ENCODE measurements around the gene OR1G1. TPM values are rescaled to one million over a fixed set of nuclear protein-coding genes. Genes with fewer than 3 reads are reported as not detected.
"Not testable (repeated sequence)": the region's sequence is repeated elsewhere in the genome, so short reads cannot be mapped to it uniquely, and the experiment has no call there.

The OR1G1 gene
- polyA plus RNA-seq, 1 donor (not counting 4 experiments of a cell fraction or from before 2014, with no cell fraction given), result not detected

- Histone ChIP-seq H3K4me1 (ENCODE audit: control insufficient read depth, extremely low read depth, insufficient read depth, low read length) (no peaks in the 10 kb centered on the region), H3K79me2 (ENCODE audit: control insufficient read depth, insufficient read depth, low read length) (no peaks in the 10 kb centered on the region), H3K4me2 (ENCODE audit: control insufficient read depth, extremely low read depth, insufficient read depth, low read depth, low read length) (no peak overlapping the region), H3K27ac (ENCODE audit: control insufficient read depth, insufficient read depth, low read length) (no peak overlapping the region), H3K27me3 (ENCODE audit: control insufficient read depth, extremely low read depth, insufficient read depth, low read length) (no peaks in the 10 kb centered on the region), H3K4me3 (ENCODE audit: control insufficient read depth in 2 of 3, extremely low read depth in 1 of 3, insufficient read depth in 2 of 3, low read depth in 1 of 3, low read length in 3 of 3) (no peak overlapping the region), H3K9me1 (ENCODE audit: control insufficient read depth, extremely low read depth, insufficient read depth, low read length) (no peaks in the 10 kb centered on the region), H2AFZ (ENCODE audit: control insufficient read depth, low read length) (no peak overlapping the region), H3K9me3 (ENCODE audit: control insufficient read depth, low read depth, low read length) (no peaks in the 10 kb centered on the region), H4K20me1 (ENCODE audit: control insufficient read depth, extremely low read depth, insufficient read depth, low read length) (no peaks in the 10 kb centered on the region), H3K9ac (ENCODE audit: control insufficient read depth, extremely low read depth, insufficient read depth, low read length) (no peak overlapping the region), H3K36me3 (ENCODE audit: control insufficient read depth in 2 of 2, extremely low read depth in 1 of 2, insufficient read depth in 2 of 2, low read length in 2 of 2) (no peaks in the 10 kb centered on the region)
- DNase-seq (ENCODE audit: low read depth, low spot score) (no peak), FAIRE-seq (no peak)
- dilution Hi-C loops (cut with MboI; ENCODE audit: extremely low pct_ligation_motif_present, low sequenced_read_pairs), result no loop called here
- TF ChIP-seq EZH2 (IDR thresholded peaks at IDR 0.05; ENCODE audit: low read length) (no peak), CTCF (optimal IDR thresholded peaks at IDR 0.05 in 1 of 3, IDR thresholded peaks at IDR 0.05 in 1 of 3, conservative IDR thresholded peaks at IDR 0.05 in 1 of 3; ENCODE audit: extremely low read depth in 1 of 3, insufficient read depth in 2 of 3, low read length in 3 of 3) (no peak)
These were observed 29.9 kb upstream of the OR1G1 start for GRCh38 chr17:3157218-3157617.

- FAIRE-seq; dilution Hi-C loops (cut with MboI; ENCODE audit: extremely low pct_ligation_motif_present, low sequenced_read_pairs); H3K79me2 ChIP-seq (ENCODE audit: control insufficient read depth, insufficient read depth, low read length): not testable (repeated sequence)
These were observed 10.1 kb upstream of the OR1G1 start for GRCh38 chr17:3137494-3137893.

GRCh38 chr17:3104322-3104721 lies 23.0 kb downstream of the OR1G1 start, which contains the start of gene OR1D2:
OR1D2 (minus strand) TSS chr17:3104422; CDS start chr17:3092996, 11,426 bp downstream.
- TF ChIP-seq EZH2 (IDR thresholded peaks at IDR 0.05; ENCODE audit: low read length) (no peak), CTCF (optimal IDR thresholded peaks at IDR 0.05 in 1 of 3, IDR thresholded peaks at IDR 0.05 in 1 of 3, conservative IDR thresholded peaks at IDR 0.05 in 1 of 3; ENCODE audit: extremely low read depth in 1 of 3, insufficient read depth in 2 of 3, low read length in 3 of 3) (no peak)
- Histone ChIP-seq H3K79me2 (ENCODE audit: control insufficient read depth, insufficient read depth, low read length) (no peaks in the 10 kb centered on the region), H3K4me1 (ENCODE audit: control insufficient read depth, extremely low read depth, insufficient read depth, low read length) (no peaks in the 10 kb centered on the region), H2AFZ (ENCODE audit: control insufficient read depth, low read length) (no peak within 1 kb of the TSS), H4K20me1 (ENCODE audit: control insufficient read depth, extremely low read depth, insufficient read depth, low read length) (no peaks in the 10 kb centered on the region), H3K36me3 (ENCODE audit: control insufficient read depth in 2 of 2, extremely low read depth in 1 of 2, insufficient read depth in 2 of 2, low read length in 2 of 2) (no peaks in the 10 kb centered on the region), H3K9me3 (ENCODE audit: control insufficient read depth, low read depth, low read length) (no peaks in the 10 kb centered on the region), H3K4me3 (ENCODE audit: control insufficient read depth in 2 of 3, extremely low read depth in 1 of 3, insufficient read depth in 2 of 3, low read depth in 1 of 3, low read length in 3 of 3) (no peak within 1 kb of the TSS), H3K27ac (ENCODE audit: control insufficient read depth, insufficient read depth, low read length) (no peak within 1 kb of the TSS), H3K27me3 (ENCODE audit: control insufficient read depth, extremely low read depth, insufficient read depth, low read length) (no peaks in the 10 kb centered on the region), H3K4me2 (ENCODE audit: control insufficient read depth, extremely low read depth, insufficient read depth, low read depth, low read length) (no peak within 1 kb of the TSS), H3K9ac (ENCODE audit: control insufficient read depth, extremely low read depth, insufficient read depth, low read length) (no peak within 1 kb of the TSS), H3K9me1 (ENCODE audit: control insufficient read depth, extremely low read depth, insufficient read depth, low read length) (no peaks in the 10 kb centered on the region)
- DNase-seq (ENCODE audit: low read depth, low spot score) (no peak), FAIRE-seq (no peak)
- dilution Hi-C loops (cut with MboI; ENCODE audit: extremely low pct_ligation_motif_present, low sequenced_read_pairs), result no loop called here

More at GRCh38 chr17:3137494-3137893, 10.1 kb upstream of the OR1G1 start:
- H3K27me3 ChIP-seq (ENCODE audit: control insufficient read depth, extremely low read depth, insufficient read depth, low read length); H3K9ac ChIP-seq (ENCODE audit: control insufficient read depth, extremely low read depth, insufficient read depth, low read length); H2AFZ ChIP-seq (ENCODE audit: control insufficient read depth, low read length); H3K4me2 ChIP-seq (ENCODE audit: control insufficient read depth, extremely low read depth, insufficient read depth, low read depth, low read length); H3K4me3 ChIP-seq (ENCODE audit: control insufficient read depth in 2 of 3, extremely low read depth in 1 of 3, insufficient read depth in 2 of 3, low read depth in 1 of 3, low read length in 3 of 3); H3K9me1 ChIP-seq (ENCODE audit: control insufficient read depth, extremely low read depth, insufficient read depth, low read length); DNase-seq (ENCODE audit: low read depth, low spot score); H3K9me3 ChIP-seq (ENCODE audit: control insufficient read depth, low read depth, low read length); H3K36me3 ChIP-seq (ENCODE audit: control insufficient read depth in 2 of 2, extremely low read depth in 1 of 2, insufficient read depth in 2 of 2, low read length in 2 of 2); H3K27ac ChIP-seq (ENCODE audit: control insufficient read depth, insufficient read depth, low read length); H4K20me1 ChIP-seq (ENCODE audit: control insufficient read depth, extremely low read depth, insufficient read depth, low read length); H3K4me1 ChIP-seq (ENCODE audit: control insufficient read depth, extremely low read depth, insufficient read depth, low read length): not testable (repeated sequence)

All from keratinocyte (primary cell).